ENCODE results near the gene PRKN.

Gene PRKN

GRCh38 chr6:162615016-162615705 is 112.4 kb downstream of the PRKN start:
- no peak for DNase-seq (ENCODE audit: low read depth)

DNA sequence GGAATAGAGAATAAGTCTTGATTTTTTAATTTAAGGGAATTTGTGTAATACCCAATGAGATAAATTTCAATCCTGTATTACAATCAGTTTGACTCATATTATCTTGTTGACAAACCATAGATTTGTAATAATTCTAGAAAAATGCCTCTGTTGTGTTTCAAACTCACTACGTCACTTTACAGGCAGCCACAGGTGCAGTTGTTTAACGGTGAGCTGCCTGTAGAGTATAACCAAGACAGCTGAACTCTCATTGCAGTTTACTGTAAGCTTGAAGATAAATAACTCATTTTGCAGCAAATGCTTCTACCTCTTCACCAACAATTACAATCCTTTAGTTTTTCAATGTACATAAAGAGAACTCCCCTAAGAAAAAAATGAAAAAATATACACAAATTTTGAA is 114.3 kb downstream of the PRKN start:
- DNase-seq (ENCODE audit: low read depth): no peak

GRCh38 chr6:162612613-162613012 is 115.0 kb downstream of the PRKN start:
- DNase-seq (ENCODE audit: low read depth): no peak

- no peak for DNase-seq (ENCODE audit: low read depth)
Observed at GRCh38 chr6:162610351-162610750, 117.2 kb downstream of the PRKN start.

GRCh38 chr6:162605881-162606280 is 121.7 kb downstream of the PRKN start:
- no peak for DNase-seq (ENCODE audit: low read depth)

- no peak for DNase-seq (ENCODE audit: low read depth)
Observed at GRCh38 chr6:162603231-162604015, 124.1 kb downstream of the PRKN start.

- no peak for DNase-seq (ENCODE audit: low read depth)
Observed at GRCh38 chr6:162602759-162603158, 124.8 kb downstream of the PRKN start.

DNA sequence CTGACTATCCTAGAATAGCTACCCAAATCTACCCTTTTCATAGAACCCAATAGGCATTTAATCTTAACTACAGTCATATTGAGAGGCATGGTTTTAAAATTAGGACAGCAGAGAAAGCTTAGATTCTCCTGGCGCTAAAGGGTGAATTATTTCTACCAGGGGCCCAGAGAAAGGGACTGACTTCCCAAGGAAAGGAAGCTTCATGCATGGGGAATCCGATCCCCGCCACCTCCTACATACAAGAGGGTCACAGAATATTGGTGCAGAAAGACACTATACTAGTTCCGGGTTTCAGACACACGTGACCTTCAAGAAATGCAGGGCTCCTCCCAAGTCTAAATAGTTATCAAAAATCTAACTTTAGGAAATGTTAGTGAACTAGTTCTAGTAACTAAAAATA is 130.9 kb downstream of the PRKN start:
- no peak for DNase-seq (ENCODE audit: low read depth)

DNA sequence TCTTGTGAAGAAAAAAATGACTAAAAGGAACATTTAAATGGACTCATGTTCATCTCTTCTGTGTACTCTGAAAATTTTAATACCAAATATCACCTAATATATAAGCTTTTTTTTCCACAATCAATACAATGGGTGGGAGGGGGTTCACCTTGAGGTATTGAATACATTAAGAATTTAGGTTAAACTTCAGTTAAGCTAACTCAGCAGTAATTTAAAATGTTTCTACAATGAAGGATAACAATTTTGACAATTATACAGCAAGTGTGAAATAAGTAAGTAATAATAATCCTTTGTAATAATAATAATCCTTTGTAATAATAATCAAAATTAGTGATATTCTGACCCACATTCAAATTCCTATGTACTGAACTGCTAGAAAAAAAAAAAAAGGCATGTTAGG is 136.0 kb downstream of the PRKN start:
- DNase-seq (ENCODE audit: low read depth): no peak

DNA sequence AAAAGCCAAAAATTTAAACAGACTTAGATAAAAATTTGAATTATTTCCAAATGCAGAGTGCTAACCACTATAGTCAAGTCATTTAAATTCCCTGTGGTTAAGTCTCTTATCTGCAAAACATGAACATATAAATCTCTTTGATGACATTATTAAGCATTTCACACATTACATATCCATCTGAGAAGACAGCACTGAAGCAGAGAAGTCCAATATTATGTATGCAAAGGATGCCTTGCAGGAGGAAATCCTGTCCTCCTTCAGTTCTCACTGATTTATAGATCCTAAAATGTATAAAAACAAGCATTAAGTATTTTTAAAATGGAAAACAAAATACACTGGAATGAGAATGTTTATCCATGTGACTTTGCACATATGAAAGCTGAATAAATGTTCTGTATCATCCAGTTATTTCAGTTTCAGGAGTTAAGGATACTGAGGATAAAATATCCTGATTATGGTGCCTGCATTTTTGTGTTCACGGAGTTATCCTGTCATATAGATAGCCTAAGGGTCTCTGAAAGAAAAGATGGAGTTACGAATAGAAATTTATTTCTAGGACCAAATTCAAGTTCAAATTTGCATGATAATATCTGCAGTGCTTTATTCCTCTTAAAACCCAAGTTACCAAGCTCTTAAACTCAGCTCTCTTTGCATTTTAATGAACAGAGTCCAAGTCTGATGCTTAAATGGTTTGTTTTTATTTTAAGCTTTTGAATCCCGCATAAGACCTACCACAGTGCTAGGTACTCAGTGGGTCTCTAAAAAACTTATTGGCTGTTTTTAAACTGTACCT is 145.4 kb downstream of the PRKN start:
- no peak for DNase-seq (ENCODE audit: low read depth)

DNA sequence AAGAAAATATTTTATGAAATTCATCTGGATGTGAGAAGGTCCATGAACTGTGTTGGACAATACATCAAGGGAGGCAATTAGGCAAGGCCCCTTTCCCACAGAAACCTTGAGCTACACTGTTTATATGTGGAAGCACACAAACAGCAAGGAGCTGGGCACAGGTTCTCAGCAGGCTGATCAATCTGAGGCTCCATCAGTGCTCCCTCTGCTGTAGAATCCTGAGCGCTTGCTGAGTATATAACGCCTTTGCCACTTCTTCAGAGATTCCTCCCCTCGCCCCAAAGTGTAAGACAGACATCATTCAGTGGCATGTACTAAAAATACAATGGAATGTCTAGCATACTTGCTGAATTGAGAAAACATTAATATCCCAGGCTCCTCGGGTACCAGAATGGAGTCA is 146.9 kb downstream of the PRKN start:
- no peak for DNase-seq (ENCODE audit: low read depth)

GRCh38 chr6:162576016-162576415 is 151.6 kb downstream of the PRKN start:
- no peak for DNase-seq (ENCODE audit: low read depth)

GRCh38 chr6:162572240-162572639 is 155.3 kb downstream of the PRKN start:
- no peak for DNase-seq (ENCODE audit: low read depth)

- DNase-seq (ENCODE audit: low read depth): no peak
Observed at GRCh38 chr6:162568266-162568665, 159.3 kb downstream of the PRKN start.

DNA sequence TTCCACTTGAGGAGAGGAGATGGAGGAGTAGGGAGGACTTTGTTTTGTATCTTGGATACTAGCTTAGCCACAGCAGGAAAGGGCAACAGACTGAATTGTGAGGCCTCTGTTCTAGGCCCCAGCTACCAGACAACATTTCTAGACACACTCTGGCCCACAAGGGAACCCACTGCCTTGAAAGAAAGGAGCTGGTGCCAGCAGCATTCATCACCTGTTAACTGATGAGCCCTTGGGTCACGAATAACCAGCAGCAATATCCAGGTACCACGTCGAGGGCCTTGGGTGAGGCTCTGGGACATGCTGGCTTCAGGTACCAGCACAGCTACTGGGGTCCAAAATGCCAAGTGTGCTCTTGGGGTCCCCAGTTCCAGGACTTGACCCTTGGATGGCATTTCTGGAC is 165.5 kb downstream of the PRKN start:
- DNase-seq (ENCODE audit: low read depth): no peak

DNA sequence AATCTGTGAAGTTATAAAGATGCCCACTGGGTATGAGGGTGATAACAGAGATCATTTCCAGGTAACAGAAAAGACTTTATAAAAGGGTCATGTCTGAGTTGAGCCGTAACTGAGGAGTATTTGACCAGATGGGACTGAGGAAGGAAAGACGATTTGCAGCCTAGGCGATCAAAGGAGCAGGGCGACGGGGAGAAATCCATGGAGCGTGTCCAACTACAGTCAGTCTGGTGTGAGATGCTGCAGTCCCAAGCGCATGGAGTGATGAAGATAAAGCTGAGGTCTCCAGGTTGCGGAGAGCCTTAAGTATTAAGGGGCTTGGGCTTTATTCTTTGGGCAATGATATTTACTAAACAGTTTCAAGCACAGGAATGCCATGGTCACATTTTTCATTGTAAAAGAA is 166.7 kb downstream of the PRKN start:
- DNase-seq (ENCODE audit: low read depth): no peak

DNA sequence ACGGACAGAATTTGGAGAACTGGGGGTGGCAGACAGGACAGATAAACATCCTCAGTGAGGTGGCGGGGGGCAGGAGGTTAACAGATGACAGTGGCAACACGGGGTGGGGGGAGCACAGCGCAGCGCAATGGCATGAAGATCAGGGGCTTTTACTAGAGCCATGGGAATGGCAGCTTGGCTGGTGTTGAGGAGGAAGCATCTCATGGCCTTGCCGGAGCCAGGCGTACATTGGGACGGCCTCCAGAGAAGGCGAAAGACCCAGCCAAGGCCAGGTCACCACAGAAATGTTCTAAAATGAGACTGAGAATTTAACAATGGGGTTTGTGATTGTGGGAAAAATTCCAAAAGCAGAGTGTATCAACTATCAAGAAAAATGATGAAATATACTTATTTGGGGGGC is 173.0 kb downstream of the PRKN start:
- no peak for DNase-seq (ENCODE audit: low read depth)

GRCh38 chr6:162546905-162547304 is 180.7 kb downstream of the PRKN start:
- no peak for DNase-seq (ENCODE audit: low read depth)

- no peak for DNase-seq (ENCODE audit: low read depth)
Observed at GRCh38 chr6:162543221-162543620, 184.3 kb downstream of the PRKN start.

- DNase-seq (ENCODE audit: low read depth): no peak
Observed at GRCh38 chr6:162541019-162541601, 186.5 kb downstream of the PRKN start.

DNA sequence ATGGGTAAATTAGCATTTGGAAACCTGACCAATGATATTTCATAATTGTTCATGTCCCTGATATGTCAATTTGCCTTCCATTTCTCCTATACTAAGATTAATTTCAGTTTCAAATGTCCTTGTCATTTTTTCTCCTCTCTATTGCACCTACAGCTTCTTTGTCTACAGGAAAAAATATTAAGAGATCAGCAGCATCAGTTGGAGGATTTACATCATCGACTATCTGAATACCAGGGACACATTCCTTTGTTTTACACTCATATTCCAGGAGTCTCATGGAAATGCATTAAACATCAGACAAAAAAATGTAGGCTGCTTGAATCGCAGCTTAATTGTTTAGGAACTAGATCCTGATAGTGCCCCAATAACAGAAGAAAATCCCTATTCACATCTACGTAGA is 188.2 kb downstream of the PRKN start:
- no peak for DNase-seq (ENCODE audit: low read depth)

- DNase-seq (ENCODE audit: low read depth): no peak
Observed at GRCh38 chr6:162538643-162539064, 188.9 kb downstream of the PRKN start.

DNA sequence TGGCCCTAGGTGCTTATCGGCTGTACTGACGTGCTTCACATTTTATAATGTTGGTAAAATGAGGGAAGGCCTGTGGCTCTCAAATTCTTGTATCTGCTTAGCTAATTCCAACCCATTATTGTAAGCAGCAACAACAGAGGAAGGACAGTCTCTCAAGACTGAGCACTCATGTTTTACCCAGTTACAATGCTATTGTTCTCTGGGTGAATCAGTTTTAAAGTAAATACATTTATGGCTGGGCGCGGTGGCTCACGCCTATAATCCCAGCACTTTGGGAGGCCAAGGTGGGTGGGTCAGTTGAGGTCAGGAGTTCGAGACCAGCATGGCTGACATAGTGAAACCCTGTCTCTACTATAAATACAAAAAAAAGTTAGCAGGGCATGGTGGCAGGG is 194.6 kb downstream of the PRKN start:
- DNase-seq (ENCODE audit: low read depth): no peak
